Central memory CD8-positive, alpha-beta T cell (primary cell): ENCODE data around the gene ATG12.

Experiments
- ATAC-seq: fragments of 150-1000 bp; cut with Tn5 transposase; replicated peaks from 2 replicates; pipeline ENCODE4 v1.10.0; 2022; ENCODE audit warnings: mild to moderate bottlenecking, moderate FRiP score, moderate number of reproducible peaks; ENCODE audit not compliant: poor library complexity, severe bottlenecking; ENCODE audit errors: extremely low read depth
- DNase-seq, 2 donors: peaks; one replicate each; pipeline ENCODE4 v3.0.0; 2021; ENCODE audit warnings: low spot score in 2 of 2
- H3K27ac Mint-ChIP-seq: one replicate; pipeline ENCODE4 v1.8.0; 2022; ENCODE audit warnings: low read depth, mild to moderate bottlenecking, moderate library complexity, mixed read lengths
- H3K27me3 Mint-ChIP-seq: one replicate; pipeline ENCODE4 v1.8.0; 2022; ENCODE audit warnings: mixed read lengths
- H3K36me3 Mint-ChIP-seq: one replicate; pipeline ENCODE4 v1.8.0; 2022; ENCODE audit warnings: mild to moderate bottlenecking, moderate library complexity, mixed read lengths; ENCODE audit not compliant: insufficient read depth
- H3K4me1 Mint-ChIP-seq: one replicate; pipeline ENCODE4 v1.8.0; 2022; ENCODE audit warnings: mixed read lengths
- H3K4me3 Mint-ChIP-seq: one replicate; pipeline ENCODE4 v1.8.0; 2022; ENCODE audit warnings: mild to moderate bottlenecking, moderate library complexity, mixed read lengths
- H3K9me3 Mint-ChIP-seq: one replicate; pipeline ENCODE4 v1.8.0; 2022; ENCODE audit warnings: mixed read lengths

The ATG12 gene

GRCh38 chr5:115788440-115788839, 52.9 kb downstream of the ATG12 start:
- ATAC-seq (no peak), DNase-seq (no peak)
- H3K9me3 Mint-ChIP-seq, result no peaks in the 10 kb centered on the region
- peaks cover 96% of the 10 kb centered on the region for H3K27me3 Mint-ChIP-seq
- H3K36me3 Mint-ChIP-seq, result peaks cover 1% of the 10 kb centered on the region
- no peak overlapping the region for H3K27ac Mint-ChIP-seq
- no peaks in the 10 kb centered on the region for H3K4me1 Mint-ChIP-seq
- no peak overlapping the region for H3K4me3 Mint-ChIP-seq

DNA sequence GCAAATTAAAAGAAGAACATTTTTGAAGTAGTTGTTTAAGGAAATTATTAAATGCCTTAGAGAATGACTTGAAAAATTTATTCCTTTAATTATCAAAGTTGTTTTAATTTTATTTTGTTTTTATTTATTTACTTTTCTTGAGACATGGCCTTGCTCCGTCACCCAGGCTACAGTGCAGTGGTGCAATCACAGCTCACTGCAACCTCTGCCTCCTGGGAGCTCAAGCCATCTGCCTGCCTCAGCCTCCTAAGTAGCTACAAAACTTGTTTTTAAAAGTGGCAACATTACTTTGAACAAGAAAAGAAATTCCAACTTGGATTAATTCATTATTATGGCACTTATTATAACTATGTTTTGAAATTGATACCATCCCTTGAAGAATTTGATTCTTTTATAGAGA, 53.9 kb downstream of the ATG12 start:
- Mint-ChIP-seq H3K27me3 (peaks cover 96% of the 10 kb centered on the region), H3K36me3 (no peaks in the 10 kb centered on the region), H3K4me1 (no peaks in the 10 kb centered on the region), H3K27ac (no peak overlapping the region), H3K4me3 (no peak overlapping the region), H3K9me3 (no peaks in the 10 kb centered on the region)
- DNase-seq (no peak), ATAC-seq (no peak)

- DNase-seq, result no peak
- Mint-ChIP-seq H3K4me1 (no peaks in the 10 kb centered on the region), H3K27me3 (peaks cover 96% of the 10 kb centered on the region), H3K27ac (no peak overlapping the region), H3K9me3 (no peaks in the 10 kb centered on the region), H3K4me3 (no peak overlapping the region), H3K36me3 (no peaks in the 10 kb centered on the region)
- no peak for ATAC-seq
These were observed 55.8 kb downstream of the ATG12 start for GRCh38 chr5:115785381-115786065.

- Mint-ChIP-seq H3K27me3 (peaks cover 34% of the 10 kb centered on the region), H3K27ac (no peak overlapping the region), H3K4me1 (no peaks in the 10 kb centered on the region), H3K9me3 (no peaks in the 10 kb centered on the region), H3K36me3 (peaks cover 2% of the 10 kb centered on the region), H3K4me3 (no peak overlapping the region)
- DNase-seq (no peak), ATAC-seq (no peak)
These were observed 62.9 kb downstream of the ATG12 start for GRCh38 chr5:115778417-115778816.
